Measurements from ENCODE around the gene CLTRN.

Gene CLTRN

DNA sequence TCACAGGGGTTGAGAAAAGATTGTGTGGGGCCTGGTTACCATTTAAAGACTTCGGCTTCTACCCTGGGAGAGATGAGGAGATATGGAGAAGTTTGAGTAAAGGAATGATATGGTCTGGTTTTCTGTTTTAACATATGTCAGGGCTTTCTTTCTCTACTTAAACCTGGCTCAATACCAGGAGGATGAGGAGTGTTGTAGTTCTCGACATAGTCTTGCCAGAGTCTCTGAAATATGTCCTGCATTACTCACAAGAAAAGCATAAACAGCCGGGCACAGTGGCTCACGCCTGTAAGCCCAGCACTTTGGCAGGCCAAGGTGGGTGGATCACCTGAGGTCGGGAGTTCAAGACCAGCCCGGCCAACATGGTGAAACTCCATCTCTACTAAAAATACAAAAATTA, 47.5 kb downstream of the CLTRN start:
- H3K4me2 ChIP-seq (ENCODE audit: insufficient read depth, low read length) = no peak overlapping the region
- TF ChIP-seq EZH2 (IDR thresholded peaks at IDR 0.05; ENCODE audit: borderline replicate concordance, low read depth, low read length, severe bottlenecking) = no peak
- TF ChIP-seq, protein P1, sequence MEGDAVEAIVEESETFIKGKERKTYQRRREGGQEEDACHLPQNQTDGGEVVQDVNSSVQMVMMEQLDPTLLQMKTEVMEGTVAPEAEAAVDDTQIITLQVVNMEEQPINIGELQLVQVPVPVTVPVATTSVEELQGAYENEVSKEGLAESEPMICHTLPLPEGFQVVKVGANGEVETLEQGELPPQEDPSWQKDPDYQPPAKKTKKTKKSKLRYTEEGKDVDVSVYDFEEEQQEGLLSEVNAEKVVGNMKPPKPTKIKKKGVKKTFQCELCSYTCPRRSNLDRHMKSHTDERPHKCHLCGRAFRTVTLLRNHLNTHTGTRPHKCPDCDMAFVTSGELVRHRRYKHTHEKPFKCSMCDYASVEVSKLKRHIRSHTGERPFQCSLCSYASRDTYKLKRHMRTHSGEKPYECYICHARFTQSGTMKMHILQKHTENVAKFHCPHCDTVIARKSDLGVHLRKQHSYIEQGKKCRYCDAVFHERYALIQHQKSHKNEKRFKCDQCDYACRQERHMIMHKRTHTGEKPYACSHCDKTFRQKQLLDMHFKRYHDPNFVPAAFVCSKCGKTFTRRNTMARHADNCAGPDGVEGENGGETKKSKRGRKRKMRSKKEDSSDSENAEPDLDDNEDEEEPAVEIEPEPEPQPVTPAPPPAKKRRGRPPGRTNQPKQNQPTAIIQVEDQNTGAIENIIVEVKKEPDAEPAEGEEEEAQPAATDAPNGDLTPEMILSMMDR (IDR thresholded peaks at IDR 0.05; ENCODE audit: borderline replicate concordance, extremely low read depth, low read length, poor library complexity, severe bottlenecking) = no peak
- no peak overlapping the region for H3K4me3 ChIP-seq (ENCODE audit: low read depth in 1 of 2, low read length in 2 of 2)
- no peaks in the 10 kb centered on the region for H3K27me3 ChIP-seq (ENCODE audit: insufficient read depth, low read length, poor library complexity)
- DNase-seq = no peak
- ATAC-seq (ENCODE audit: insufficient read depth, low read depth) = no peak
- no peaks in the 10 kb centered on the region for H4K20me1 ChIP-seq (ENCODE audit: insufficient read depth, low read length)
- no peak overlapping the region for H3K27ac ChIP-seq (ENCODE audit: low read length)
- H3K9me3 ChIP-seq (ENCODE audit: insufficient read depth, low read length, severe bottlenecking) = no peaks in the 10 kb centered on the region
- H2AFZ ChIP-seq (ENCODE audit: low read depth, low read length) = no peak overlapping the region
- no peaks in the 10 kb centered on the region for H3K4me1 ChIP-seq (ENCODE audit: insufficient read depth, low read length)
- H3K36me3 ChIP-seq (ENCODE audit: insufficient read depth, low read length) = no peaks in the 10 kb centered on the region
- H3K9ac ChIP-seq (ENCODE audit: low read depth, low read length) = no peak overlapping the region
- no peaks in the 10 kb centered on the region for H3K79me2 ChIP-seq (ENCODE audit: insufficient read depth, low read length)

DNA sequence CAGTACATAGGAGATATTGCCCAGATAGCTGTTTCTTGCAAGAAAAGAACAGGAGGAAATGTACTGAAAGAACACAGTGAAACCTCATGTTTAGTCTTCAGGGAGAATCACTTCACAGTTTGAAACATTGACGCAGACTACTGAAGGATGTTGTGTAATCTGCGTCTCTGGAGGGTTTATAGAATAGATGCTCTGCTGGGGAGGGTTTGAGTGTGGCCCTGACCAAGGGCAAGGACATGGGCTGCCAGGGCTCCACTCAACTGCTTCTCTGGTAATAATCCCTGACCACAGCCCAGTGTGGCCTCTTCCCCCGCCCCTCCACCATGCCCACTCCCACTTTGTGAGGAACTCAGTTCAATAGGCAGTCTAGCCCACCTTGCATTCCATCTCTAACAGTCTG, 48.1 kb downstream of the CLTRN start:
- Histone ChIP-seq H3K4me1 (ENCODE audit: insufficient read depth, low read length) (no peaks in the 10 kb centered on the region), H3K4me2 (ENCODE audit: insufficient read depth, low read length) (no peak overlapping the region), H2AFZ (ENCODE audit: low read depth, low read length) (no peak overlapping the region), H3K4me3 (ENCODE audit: low read depth in 1 of 2, low read length in 2 of 2) (no peak overlapping the region), H3K9ac (ENCODE audit: low read depth, low read length) (no peak overlapping the region), H3K36me3 (ENCODE audit: insufficient read depth, low read length) (no peaks in the 10 kb centered on the region), H3K27me3 (ENCODE audit: insufficient read depth, low read length, poor library complexity) (no peaks in the 10 kb centered on the region), H3K27ac (ENCODE audit: low read length) (no peak overlapping the region), H4K20me1 (ENCODE audit: insufficient read depth, low read length) (no peaks in the 10 kb centered on the region), H3K9me3 (ENCODE audit: insufficient read depth, low read length, severe bottlenecking) (no peaks in the 10 kb centered on the region), H3K79me2 (ENCODE audit: insufficient read depth, low read length) (no peaks in the 10 kb centered on the region)
- ATAC-seq (ENCODE audit: insufficient read depth, low read depth) = no peak
- TF ChIP-seq, protein P1 (IDR thresholded peaks at IDR 0.05; ENCODE audit: borderline replicate concordance, extremely low read depth, low read length, poor library complexity, severe bottlenecking) = no peak
- no peak for TF ChIP-seq EZH2 (IDR thresholded peaks at IDR 0.05; ENCODE audit: borderline replicate concordance, low read depth, low read length, severe bottlenecking)
- DNase-seq = no peak

DNA sequence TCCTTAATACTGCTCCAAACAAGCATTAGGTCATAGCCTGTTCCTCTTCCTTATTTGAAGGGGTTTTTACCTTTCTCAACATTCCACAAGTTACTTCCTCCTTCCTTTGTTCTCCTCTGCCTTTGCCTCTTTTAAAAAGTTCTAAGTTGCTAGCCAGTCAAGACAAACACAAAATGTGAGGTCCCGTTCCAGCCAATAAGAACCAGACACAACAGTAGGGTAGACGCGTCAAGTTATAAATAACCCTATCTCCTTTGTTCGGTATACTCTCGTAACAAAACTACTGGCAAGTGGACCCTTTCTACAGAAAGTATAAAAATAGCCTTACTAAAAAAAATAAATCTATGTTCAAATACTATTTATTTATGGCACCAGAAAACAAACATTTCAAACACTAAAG, 57.5 kb downstream of the CLTRN start:
- DNase-seq = no peak

More for the DNA sequence above, 57.5 kb downstream of the CLTRN start:
- TF ChIP-seq, protein P1 (IDR thresholded peaks at IDR 0.05; ENCODE audit: borderline replicate concordance, extremely low read depth, low read length, poor library complexity, severe bottlenecking) = no peak
- TF ChIP-seq EZH2 (IDR thresholded peaks at IDR 0.05; ENCODE audit: borderline replicate concordance, low read depth, low read length, severe bottlenecking) = no peak
- no peak for ATAC-seq (ENCODE audit: insufficient read depth, low read depth)
- no peaks in the 10 kb centered on the region for H3K79me2 ChIP-seq (ENCODE audit: insufficient read depth, low read length)
- H2AFZ ChIP-seq (ENCODE audit: low read depth, low read length) = no peak overlapping the region
- no peaks in the 10 kb centered on the region for H3K36me3 ChIP-seq (ENCODE audit: insufficient read depth, low read length)
- no peak overlapping the region for H3K4me2 ChIP-seq (ENCODE audit: insufficient read depth, low read length)
- no peaks in the 10 kb centered on the region for H3K9me3 ChIP-seq (ENCODE audit: insufficient read depth, low read length, severe bottlenecking)
- H3K27me3 ChIP-seq (ENCODE audit: insufficient read depth, low read length, poor library complexity) = no peaks in the 10 kb centered on the region
- no peak overlapping the region for H3K9ac ChIP-seq (ENCODE audit: low read depth, low read length)
- no peak overlapping the region for H3K27ac ChIP-seq (ENCODE audit: low read length)
- no peak overlapping the region for H3K4me3 ChIP-seq (ENCODE audit: low read depth in 1 of 2, low read length in 2 of 2)
- no peaks in the 10 kb centered on the region for H3K4me1 ChIP-seq (ENCODE audit: insufficient read depth, low read length)
- H4K20me1 ChIP-seq (ENCODE audit: insufficient read depth, low read length) = no peaks in the 10 kb centered on the region
